NAMALWA (cell line): ENCODE measurements around the gene APOA5.
"Not testable (repeated sequence)": the region's sequence is repeated elsewhere in the genome, so short reads cannot be mapped to it uniquely, and the experiment has no call there.

Experiments used
- DNase-seq: peaks from one replicate; pipeline ENCODE4 v3.0.0-alpha.2; 2015; ENCODE audit warnings: low spot score

The APOA5 gene

GRCh38 chr11:116791813-116792143, at the start of gene APOA5:
Gene APOA5, minus strand, starts transcription at chr11:116791879. Its CDS starts 19 bp downstream, at chr11:116791860.
- no peak for DNase-seq

DNA sequence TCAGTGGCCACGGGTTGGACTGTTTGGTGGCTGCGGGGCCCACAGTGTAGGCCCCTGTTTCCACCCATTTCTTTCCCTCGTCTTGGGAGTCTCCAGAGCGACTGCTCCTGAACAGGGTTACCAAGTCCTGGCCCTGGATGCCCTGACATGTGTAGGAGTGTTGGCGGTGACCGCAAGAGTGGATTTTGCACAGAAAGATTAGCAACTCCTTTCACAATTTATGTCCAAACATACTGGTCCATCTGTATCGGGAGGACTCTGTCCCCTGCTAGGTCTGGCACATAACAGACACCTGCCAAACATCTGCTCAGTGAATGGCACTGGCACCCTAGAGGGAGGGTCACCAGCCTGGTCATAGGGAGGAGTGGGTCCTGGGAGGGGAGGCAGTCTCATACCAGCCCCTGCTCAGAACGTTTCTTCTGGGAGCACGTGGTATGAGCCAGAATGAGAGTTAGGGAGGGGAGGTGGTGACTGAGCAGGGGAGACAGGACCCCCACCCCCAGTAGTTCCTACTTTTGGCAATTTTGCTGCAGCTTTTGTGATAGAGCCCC, 49.1 kb upstream of the APOA5 start:
- DNase-seq, result no peak

DNA sequence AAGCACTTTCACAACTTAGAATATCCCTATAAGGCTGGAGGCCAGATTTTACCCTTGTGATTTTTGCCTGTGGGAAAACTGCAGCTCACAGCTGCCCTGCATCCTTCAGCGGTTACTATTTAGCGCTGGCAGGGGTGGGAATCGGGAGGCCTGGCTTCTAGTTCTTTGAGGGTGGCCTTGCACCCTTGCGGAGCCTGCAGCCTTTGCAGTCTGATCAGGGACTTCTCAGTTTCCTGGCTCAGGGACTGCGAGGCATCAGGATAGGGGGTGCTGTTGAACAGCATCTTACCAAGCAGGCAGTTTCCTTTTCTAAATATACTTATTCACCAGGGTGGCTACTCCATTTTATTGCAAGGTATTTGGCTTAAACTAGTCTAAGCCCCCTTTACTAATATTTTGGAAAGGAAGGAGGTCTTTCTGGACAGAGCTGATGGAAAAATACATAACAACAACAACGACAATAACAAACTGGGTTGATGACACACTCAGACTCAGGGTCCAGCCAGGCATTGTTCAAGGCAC, 48.6 kb upstream of the APOA5 start:
- DNase-seq, result no peak

GRCh38 chr11:116838321-116839084, 46.8 kb upstream of the APOA5 start:
- DNase-seq, result no peak

GRCh38 chr11:116837231-116838091, 45.8 kb upstream of the APOA5 start, which contains the start of gene APOA1:
Gene APOA1, minus strand, starts transcription at chr11:116837622. Its CDS starts 235 bp downstream, at chr11:116837387.
- no peak for DNase-seq

GRCh38 chr11:116836632-116836991, 44.9 kb upstream of the APOA5 start:
- DNase-seq, result no peak

- DNase-seq, result peak; percentile 92
These were observed 44.3 kb upstream of the APOA5 start for GRCh38 chr11:116835791-116836631.

DNA sequence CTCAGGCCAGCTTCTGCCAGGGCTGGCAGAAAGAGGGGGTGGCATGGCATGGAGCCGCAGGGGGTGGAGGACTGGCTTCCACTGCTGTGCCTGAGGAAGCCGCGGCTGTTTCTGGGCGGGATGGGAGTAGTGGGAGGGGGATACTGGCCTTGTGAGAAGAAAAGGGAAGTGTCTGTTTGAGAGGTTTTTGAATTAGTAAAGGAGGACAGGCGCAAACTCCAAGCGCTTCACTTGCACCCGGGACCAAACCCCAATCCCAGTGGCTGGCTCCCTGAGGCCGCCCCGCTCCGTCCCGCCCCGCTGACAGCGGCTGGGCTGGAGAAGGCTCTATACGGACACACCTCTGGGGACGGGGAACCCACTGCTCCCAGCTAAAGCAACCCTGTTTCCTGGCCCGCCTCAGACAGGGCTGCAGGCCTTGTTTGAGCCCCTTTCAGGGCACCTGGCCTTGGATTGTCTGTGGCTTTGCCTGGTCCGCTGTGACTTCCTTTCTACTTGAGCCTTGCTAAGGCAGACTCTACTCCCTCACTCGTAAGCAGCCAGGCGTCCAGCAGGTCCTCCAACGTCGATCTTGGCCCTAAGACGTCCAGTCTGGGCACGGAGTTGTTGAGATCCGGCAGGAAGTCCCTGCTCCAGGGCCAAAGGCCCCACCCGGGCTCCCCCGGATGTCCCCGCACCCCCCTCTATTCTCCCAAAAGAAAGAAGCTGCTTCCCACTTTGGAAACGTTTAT, 43.5 kb upstream of the APOA5 start:
- DNase-seq, result no peak

DNA sequence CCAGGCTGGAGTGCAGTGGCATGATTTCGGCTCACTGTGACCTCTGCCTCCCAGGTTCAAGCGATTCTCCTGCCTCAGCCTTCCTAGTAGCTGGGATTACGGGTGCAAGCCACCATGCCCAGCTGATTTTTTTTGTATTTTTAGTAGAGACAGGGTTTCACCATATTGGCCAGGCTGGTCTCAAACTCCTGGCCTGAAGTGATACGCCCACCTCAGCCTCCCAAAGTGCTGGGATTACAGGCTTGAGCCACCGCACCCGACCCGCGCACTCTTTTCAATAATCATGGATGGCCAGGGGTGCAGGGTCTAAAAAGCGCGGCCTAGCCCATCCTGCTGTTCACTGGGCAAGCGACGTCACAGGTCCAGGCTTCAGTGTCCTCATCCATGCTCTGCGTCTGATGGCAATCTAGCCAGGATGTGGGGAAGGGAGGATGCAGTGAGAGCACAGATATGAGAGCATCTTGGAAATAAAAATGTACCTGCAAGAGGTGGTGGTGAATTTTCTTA, 42.9 kb upstream of the APOA5 start:
- DNase-seq, result not testable (repeated sequence)

- no peak for DNase-seq
These were observed 42.3 kb upstream of the APOA5 start for GRCh38 chr11:116833816-116834534.

GRCh38 chr11:116833491-116833815, 41.8 kb upstream of the APOA5 start:
- no peak for DNase-seq

- no peak for DNase-seq
These were observed 40.9 kb upstream of the APOA5 start for GRCh38 chr11:116832350-116833290.

- no peak for DNase-seq
These were observed 40.2 kb upstream of the APOA5 start for GRCh38 chr11:116831790-116832349.

DNA sequence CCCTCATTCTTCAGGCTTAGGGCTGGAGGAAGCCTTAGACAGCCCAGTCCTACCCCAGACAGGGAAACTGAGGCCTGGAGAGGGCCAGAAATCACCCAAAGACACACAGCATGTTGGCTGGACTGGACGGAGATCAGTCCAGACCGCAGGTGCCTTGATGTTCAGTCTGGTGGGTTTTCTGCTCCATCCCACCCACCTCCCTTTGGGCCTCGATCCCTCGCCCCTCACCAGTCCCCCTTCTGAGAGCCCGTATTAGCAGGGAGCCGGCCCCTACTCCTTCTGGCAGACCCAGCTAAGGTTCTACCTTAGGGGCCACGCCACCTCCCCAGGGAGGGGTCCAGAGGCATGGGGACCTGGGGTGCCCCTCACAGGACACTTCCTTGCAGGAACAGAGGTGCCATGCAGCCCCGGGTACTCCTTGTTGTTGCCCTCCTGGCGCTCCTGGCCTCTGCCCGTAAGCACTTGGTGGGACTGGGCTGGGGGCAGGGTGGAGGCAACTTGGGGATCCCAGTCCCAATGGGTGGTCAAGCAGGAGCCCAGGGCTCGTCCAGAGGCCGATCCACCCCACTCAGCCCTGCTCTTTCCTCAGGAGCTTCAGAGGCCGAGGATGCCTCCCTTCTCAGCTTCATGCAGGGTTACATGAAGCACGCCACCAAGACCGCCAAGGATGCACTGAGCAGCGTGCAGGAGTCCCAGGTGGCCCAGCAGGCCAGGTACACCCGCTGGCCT, 38.7 kb upstream of the APOA5 start:
- no peak for DNase-seq

DNA sequence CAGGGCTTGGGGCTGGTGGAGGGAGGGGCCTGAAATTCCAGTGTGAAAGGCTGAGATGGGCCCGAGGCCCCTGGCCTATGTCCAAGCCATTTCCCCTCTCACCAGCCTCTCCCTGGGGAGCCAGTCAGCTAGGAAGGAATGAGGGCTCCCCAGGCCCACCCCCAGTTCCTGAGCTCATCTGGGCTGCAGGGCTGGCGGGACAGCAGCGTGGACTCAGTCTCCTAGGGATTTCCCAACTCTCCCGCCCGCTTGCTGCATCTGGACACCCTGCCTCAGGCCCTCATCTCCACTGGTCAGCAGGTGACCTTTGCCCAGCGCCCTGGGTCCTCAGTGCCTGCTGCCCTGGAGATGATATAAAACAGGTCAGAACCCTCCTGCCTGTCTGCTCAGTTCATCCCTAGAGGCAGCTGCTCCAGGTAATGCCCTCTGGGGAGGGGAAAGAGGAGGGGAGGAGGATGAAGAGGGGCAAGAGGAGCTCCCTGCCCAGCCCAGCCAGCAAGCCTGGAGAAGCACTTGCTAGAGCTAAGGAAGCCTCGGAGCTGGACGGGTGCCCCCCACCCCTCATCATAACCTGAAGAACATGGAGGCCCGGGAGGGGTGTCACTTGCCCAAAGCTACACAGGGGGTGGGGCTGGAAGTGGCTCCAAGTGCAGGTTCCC, 38.0 kb upstream of the APOA5 start, which contains the start of gene APOC3:
Gene APOC3, plus strand, starts transcription at position 383 of the 659 bp plus-strand sequence. CDS start 676 bp downstream, outside the sequence.
- no peak for DNase-seq

GRCh38 chr11:116828632-116829524, 37.2 kb upstream of the APOA5 start:
- DNase-seq, result no peak
